ENCODE measurements around the gene BACE1.
"Not testable (repeated sequence)": the region's sequence is repeated elsewhere in the genome, so short reads cannot be mapped to it uniquely, and the experiment has no call there.

BACE1 gene

GRCh38 chr11:117316197-117316961 is at the start of gene BACE1:
BACE1 (minus strand) TSS chr11:117316256; CDS start chr11:117315795, 461 bp downstream.
- ATAC-seq (peak; percentile 21), DNase-seq (no peak)

DNA sequence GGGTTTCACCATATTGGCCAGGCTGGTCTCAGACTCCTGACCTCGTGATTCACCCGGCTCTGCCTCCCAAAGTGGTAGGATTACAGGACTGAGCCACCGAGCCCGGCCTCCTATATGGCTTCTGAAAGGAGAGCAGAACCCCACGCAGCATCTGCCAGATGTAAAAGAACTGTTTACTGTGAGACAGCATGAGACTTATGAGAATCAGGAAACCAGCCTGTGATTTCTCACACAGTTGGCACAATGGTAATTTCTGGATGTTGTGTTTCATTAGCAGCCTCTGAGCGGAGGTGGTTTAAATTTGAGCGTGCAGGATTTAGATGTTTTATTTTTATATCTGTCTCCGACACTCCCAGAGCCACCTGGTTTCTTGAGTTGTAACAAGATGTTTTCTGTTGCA is 45.4 kb upstream of the BACE1 start:
- ATAC-seq (no peak), DNase-seq (no peak)

- DNase-seq, result no peak
- ATAC-seq, result no peak
Observed at GRCh38 chr11:117356126-117356890, 40.3 kb upstream of the BACE1 start.

DNA sequence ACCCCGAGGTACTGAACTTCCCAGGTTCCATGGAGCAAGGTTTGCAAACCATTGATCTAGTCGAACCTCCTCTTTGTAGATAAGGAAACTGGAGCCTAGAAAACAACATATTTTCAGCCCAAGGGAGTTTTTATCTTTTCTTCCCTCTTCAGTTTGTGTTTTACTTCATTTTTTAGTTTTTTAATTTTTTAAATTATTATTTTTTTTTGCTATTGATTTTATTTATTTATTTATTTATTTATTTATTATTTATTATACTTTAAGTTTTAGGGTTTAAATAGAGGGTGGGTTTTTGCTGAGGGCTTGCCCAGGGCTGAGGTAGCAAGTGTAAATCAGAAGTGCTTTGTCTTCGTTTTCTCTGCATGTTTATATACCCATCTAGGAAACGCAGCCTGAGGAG is 38.5 kb upstream of the BACE1 start:
- ATAC-seq (no peak), DNase-seq (no peak)

DNA sequence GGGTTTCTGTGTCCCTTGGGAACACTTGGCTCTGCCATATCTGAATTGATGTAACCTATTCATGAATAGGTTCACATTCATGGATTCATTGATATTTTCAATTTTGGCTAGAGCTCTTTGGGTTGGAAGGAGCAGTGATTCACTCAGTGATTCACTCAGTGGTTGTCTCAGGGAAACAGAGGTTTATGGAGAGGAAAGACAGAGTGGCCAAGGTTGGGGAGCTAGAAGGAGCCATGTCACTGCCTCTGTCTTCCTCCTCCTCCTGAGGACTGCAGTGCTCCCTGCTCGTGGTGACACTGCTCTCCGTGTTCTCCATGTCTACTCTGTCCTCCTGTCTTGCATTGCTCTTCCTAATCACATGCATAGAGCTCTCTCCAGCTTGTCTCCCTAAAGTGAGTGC is 29.0 kb upstream of the BACE1 start:
- DNase-seq, result no peak
- no peak for ATAC-seq

DNA sequence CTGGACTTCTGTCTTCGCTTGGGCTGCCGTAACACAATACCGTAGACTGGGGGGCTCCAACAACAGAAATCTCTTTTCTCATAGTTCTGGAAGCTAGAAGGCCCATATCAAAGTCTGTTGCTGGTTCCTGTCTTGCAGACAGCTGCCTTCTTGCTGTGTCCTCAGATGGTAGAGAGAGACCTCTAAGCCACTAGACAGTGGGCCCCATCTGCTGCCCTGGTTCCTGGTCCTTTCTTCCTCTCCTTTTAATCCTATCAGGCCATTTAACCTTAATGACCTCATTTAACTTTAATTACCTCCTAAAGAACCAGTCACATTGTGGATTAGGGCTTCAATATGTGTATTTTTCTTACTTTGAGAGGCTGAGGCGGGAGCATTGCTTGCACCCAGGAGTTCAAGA is 21.0 kb upstream of the BACE1 start:
- no peak for ATAC-seq
- DNase-seq, result no peak

DNA sequence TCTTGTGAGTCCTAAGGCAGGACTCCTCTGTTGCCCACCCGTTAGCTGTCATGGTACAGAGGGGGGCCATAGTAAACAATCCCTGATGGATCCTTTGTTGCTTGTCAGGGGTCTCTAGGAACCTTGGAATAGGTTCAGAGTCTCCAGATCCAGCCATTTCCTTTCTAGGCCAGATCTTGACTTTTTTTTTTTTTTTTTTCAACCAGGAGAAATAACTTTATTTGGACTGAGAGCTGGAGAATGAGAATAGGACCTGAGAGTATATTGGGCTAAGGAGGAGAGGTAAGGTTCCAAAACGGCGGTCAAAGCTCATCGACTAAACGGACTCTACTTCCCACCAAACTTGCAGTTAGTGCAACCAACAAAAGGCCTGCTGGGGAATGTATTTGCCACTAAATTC is 19.3 kb upstream of the BACE1 start:
- ATAC-seq (no peak), DNase-seq (no peak)

DNA sequence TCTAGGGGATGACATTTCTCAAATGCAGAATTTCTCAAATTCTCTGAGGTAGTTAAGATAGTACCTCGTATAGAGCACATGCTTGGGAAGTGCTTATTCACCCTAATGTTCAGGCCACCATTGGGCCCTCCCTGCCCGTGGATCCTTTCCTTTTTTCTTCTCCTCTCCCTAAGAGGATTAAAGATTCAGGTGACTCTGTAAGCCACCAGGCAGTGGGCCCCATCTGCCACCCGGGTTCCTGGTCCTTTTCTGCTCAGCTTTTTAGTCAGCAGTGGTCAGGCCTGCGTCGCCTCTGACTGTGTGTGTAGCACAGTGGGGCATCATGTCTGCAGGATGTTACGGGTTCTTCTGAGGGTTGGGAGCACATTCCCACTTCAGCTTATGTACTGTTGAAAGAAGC is 18.8 kb upstream of the BACE1 start:
- ATAC-seq (no peak), DNase-seq (no peak)

DNA sequence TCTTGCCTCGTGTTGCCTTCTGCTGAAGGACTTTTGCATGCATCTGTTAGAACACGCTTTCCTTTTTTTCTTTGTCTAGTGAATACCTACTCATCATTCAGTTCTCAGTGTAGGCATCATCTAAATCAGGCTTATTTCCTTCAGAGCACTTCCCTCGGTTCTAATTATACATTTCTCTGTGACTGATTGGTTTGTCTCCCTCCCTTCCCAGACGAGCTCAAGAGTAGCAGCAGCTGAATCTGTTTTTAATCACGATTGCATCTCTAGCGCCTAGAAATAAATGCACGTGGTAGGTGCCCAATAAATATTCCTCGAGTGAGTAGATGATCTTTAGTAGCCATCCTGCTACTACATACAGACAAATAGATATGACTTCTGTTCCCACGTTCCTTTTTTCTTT is 17.9 kb upstream of the BACE1 start:
- no peak for DNase-seq
- no peak for ATAC-seq

- DNase-seq, result no peak
- ATAC-seq, result no peak
Observed at GRCh38 chr11:117332843-117333242, 16.8 kb upstream of the BACE1 start.

DNA sequence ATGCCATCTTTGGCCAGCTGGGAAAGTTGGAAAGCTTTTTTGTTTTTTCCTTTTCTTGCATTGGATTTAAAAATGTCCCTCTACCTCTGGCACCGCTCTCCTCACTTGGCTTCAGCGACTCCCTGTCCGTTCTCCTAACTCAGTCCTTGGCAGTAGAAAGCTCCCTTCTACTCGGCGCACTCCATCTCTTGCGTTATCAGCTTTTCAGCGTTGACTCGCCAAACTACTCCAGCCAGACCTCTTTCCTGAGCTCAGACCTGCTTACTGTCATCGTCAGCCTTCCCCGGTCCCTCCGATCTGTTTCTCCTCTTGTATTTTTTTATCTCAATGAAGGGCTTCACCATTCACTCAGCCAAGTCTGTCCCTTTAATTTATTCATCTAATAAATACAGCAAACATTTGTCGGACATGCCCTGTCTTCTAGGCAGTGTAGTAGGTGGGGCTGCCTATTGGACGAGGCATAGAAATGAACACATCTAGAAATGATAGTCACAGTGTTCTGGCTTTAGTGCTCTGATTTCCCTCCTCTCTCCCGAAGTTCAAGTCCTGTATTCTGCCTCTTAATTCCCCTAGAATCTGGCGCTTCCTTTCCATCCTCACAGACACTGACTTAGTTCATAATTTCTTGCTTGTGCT is 12.4 kb upstream of the BACE1 start:
- DNase-seq (no peak), ATAC-seq (no peak)

- peak; percentile 98 for ATAC-seq
- peak; percentile 93 for DNase-seq
Observed at GRCh38 chr11:117327567-117328374, 11.7 kb upstream of the BACE1 start, which contains the start of gene CEP164. CEP164 (plus strand) TSS chr11:117327854; CDS start chr11:117338587, 10,733 bp downstream.

- not testable (repeated sequence) for ATAC-seq, DNase-seq
Observed at GRCh38 chr11:117327255-117327566, 11.2 kb upstream of the BACE1 start.

GRCh38 chr11:117319214-117319840 is 3.3 kb upstream of the BACE1 start:
- no peak for DNase-seq
- ATAC-seq, result no peak

GRCh38 chr11:117318738-117319137 is 2.7 kb upstream of the BACE1 start:
- DNase-seq (no peak), ATAC-seq (no peak)

- ATAC-seq (peak; percentile 69), DNase-seq (peak; percentile 37)
Observed at GRCh38 chr11:117315285-117316196, 515 bp downstream of the BACE1 start.

DNA sequence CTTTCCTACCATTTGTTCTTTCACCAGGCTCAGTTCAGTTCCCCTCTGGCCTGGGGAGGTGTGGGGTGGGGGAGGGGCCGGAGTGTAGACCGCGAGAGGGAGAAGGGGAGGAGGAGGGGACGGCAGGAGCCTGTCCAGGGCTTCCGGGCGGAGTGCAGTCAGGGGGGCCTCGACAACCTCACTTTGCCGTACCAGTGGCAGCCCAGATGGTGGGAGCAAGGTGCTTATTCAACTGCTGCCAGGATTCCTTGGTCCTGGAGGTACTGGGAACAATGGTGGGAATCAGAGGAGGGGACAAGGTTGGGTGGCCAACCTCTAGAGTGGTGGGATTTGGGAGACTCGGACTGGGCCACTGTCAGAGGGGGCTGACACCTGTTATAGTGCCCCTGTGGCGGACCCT is 1.2 kb downstream of the BACE1 start:
- ATAC-seq (no peak), DNase-seq (no peak)

GRCh38 chr11:117313828-117314768 is 2.0 kb downstream of the BACE1 start:
- DNase-seq, result no peak
- ATAC-seq, result no peak

DNA sequence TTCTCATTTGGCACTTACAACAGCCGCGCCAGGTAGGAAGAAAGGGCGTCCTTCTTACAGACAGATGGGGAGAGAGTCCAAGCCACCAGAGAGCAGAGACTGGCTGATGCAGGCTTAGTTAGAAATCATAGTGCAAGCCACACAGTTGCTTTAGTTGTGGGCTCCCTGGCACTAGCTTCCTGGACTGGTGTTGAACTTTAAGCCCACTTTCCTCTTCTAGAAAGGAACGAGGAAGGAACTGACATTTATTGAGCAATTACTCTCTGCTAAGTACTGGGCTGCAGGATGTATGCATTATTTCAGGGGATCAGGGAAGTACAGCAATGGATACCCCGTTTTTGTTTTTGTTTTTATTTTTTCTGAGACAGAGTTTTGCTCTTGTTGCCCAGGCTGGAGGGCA is 3.0 kb downstream of the BACE1 start:
- ATAC-seq (no peak), DNase-seq (no peak)

- no peak for DNase-seq
- no peak for ATAC-seq
Observed at GRCh38 chr11:117309310-117309709, 6.7 kb downstream of the BACE1 start.
